ENCODE data around the gene UNC5B.

GRCh38 chr10:71300555-71301370, 88.4 kb downstream of the UNC5B start:
- TF ChIP-seq EZH2 (IDR thresholded peaks at IDR 0.05; ENCODE audit: insufficient read depth, poor library complexity, severe bottlenecking) (no peak), EZH2phosphoT487 (IDR thresholded peaks at IDR 0.05; ENCODE audit: insufficient read depth, low read depth) (no peak)
